Fibroblast of villous mesenchyme (primary cell): ENCODE measurements around the gene WDR82. TPM values are rescaled to one million over a fixed set of nuclear protein-coding genes. Genes with fewer than 3 reads are reported as not detected.
A peak's percentile ranks its signal among the peaks of the same experiment; 100 is the strongest.

Source experiments
- DNase-seq: peaks from one replicate; pipeline ENCODE4 v3.0.0-alpha.2; 2010; ENCODE audit warnings: low read depth
- H3K4me3 ChIP-seq: 2 replicates; pipeline ENCODE4 v1.5.1; 2011; ENCODE audit warnings: low read depth, mild to moderate bottlenecking, low read length
- CTCF ChIP-seq: IDR thresholded peaks from 2 replicates; pipeline ENCODE4 v1.5.1; 2012; ENCODE audit warnings: low read depth, mild to moderate bottlenecking, low read length; ENCODE audit not compliant: insufficient read depth
- total RNA-seq: library from RNA; depleted of rRNA; stranded (reverse); fragments of >200 nt; gene quantifications from 2 replicates; pipeline ENCODE4 v1.2.3, GENCODE V29; 2012

The WDR82 gene
- total RNA-seq, 1 donor = 68.2 TPM

DNA sequence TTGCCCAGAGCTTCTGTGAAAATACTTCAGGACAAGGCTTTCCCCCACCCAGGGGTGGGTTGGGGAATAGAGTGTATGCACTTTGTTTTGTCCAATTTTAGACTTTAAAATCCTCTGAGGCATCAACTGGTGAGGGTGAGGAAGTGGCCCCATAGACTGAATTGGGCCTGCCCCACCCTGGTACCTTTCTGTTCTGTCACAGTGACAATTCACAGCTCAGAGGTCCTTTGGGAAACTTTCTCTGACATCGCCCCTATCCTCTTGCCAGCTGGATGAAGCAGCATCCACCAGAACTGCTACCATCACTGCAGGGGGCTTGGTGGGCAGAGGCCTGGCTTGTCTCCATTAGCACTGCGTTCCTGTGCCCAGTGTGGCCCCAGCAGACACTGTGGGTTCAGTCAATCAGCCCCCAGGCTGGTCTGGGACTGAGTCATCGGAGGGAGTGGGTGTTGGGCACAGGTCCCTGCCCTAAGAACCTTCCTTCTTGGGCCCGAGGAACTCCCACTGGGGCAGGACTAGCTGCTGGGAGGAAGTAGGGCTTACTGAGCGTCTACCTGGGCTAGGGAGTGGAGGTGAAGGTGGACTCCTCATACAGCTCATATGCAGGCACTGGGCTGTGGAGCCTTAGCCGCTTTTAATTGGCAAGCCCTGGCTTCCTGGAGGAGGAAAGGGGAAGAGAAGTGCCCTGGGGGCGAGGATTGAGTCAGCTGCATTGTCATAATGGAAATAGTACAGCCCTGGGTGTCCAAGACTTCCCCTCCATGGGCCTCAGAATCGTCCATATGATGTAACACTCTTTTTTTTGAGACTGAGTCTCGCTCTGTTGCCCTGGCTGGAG is 34.4 kb downstream of the WDR82 start:
- peak; percentile 29 for DNase-seq
- TF ChIP-seq CTCF = no peak
- H3K4me3 ChIP-seq = no peak overlapping the region

- no peak for TF ChIP-seq CTCF
- H3K4me3 ChIP-seq = no peak overlapping the region
- no peak for DNase-seq
Measured at GRCh38 chr3:52242039-52242438, 36.4 kb downstream of the WDR82 start.

GRCh38 chr3:52240886-52241370 is 37.5 kb downstream of the WDR82 start:
- no peak for TF ChIP-seq CTCF
- DNase-seq = no peak
- no peak overlapping the region for H3K4me3 ChIP-seq

GRCh38 chr3:52240059-52240885 is 38.2 kb downstream of the WDR82 start:
- TF ChIP-seq CTCF = peak; percentile 20
- peak; percentile 99 for DNase-seq
- peak overlapping the region; percentile 80 for H3K4me3 ChIP-seq

- H3K4me3 ChIP-seq = peak within 1 kb of the TSS; percentile 80
- peak; percentile 74 for DNase-seq
Measured at GRCh38 chr3:52238761-52239701, 39.4 kb downstream of the WDR82 start, which contains the start of gene TWF2. TWF2 (minus strand) TSS chr3:52239158; CDS start chr3:52239016, 142 bp downstream.

More at GRCh38 chr3:52238761-52239701, 39.4 kb downstream of the WDR82 start, which contains the start of gene TWF2:
- TF ChIP-seq CTCF = peak; percentile 51
